SK-N-SH (cell line): ENCODE results near the gene OGDH. TPM values are rescaled to one million over a fixed set of nuclear protein-coding genes. Genes with fewer than 3 reads are reported as not detected.

Experiments
- CTCF ChIA-PET: fragments of 300-600, 350-600 bp; formaldehyde crosslinking; extraction: SDS; loops from one replicate; lab custom pipeline; 2021; lab: Yijun Ruan, JAX
- POLR2A ChIA-PET: fragments of 350-600 bp; sonication (Branson Sonifier 250); formaldehyde crosslinking; extraction: SDS; loops from one replicate; lab custom pipeline; 2020; ENCODE audit warnings: antibody characterized with exemption, inconsistent platforms; lab: Yijun Ruan, JAX
- DNase-seq: peaks from one replicate; pipeline ENCODE4 v3.0.0; 2012
- H2AFZ ChIP-seq: fragments of 200-600 bp; sonication (generic); 2 replicates; pipeline ENCODE4 v1.8.1; 2016; ENCODE audit warnings: antibody characterized with exemption, mild to moderate bottlenecking, low read depth
- H3F3A ChIP-seq: fragments of 200-600 bp; sonication (generic); replicated peaks from 2 replicates; pipeline ENCODE3; 2016; ENCODE audit warnings: antibody characterized with exemption, mild to moderate bottlenecking; ENCODE audit not compliant: insufficient read depth
- H3K27ac ChIP-seq, 2 experiments: fragments of 200-500 bp in 1 of 2; fragments of 200-600 bp in 1 of 2; sonication (Bioruptor generic) in 1 of 2; sonication (generic), shearing (Covaris generic) in 1 of 2; 2 replicates each; pipeline versions ENCODE4 v1.5.1 to v1.6.1; 2014 to 2016; ENCODE audit warnings: low read depth in 2 of 2, inconsistent platforms in 1 of 2, low read length in 1 of 2, mild to moderate bottlenecking in 1 of 2, mixed read lengths in 1 of 2
- H3K27me3 ChIP-seq: fragments of 200-600 bp; sonication (generic), shearing (Covaris generic); 2 replicates; pipeline ENCODE4 v1.6.1; 2016; ENCODE audit warnings: mixed run types; ENCODE audit not compliant: insufficient read depth
- H3K36me3 ChIP-seq, 2 experiments: fragments of 200-500 bp in 1 of 2; fragments of 200-600 bp in 1 of 2; sonication (Bioruptor generic) in 1 of 2; sonication (generic) in 1 of 2; replicated peaks in 1 of 2; 2 replicates each; pipeline versions ENCODE3 to v1.5.1; 2014 to 2016; ENCODE audit warnings: low read length in 1 of 2, mild to moderate bottlenecking in 1 of 2; ENCODE audit not compliant: insufficient read depth in 2 of 2, control insufficient read depth in 1 of 2
- H3K4me1 ChIP-seq, 2 experiments: fragments of 200-500 bp in 1 of 2; fragments of 200-600 bp in 1 of 2; sonication (Bioruptor generic) in 1 of 2; sonication (generic), shearing (Covaris generic) in 1 of 2; 2 replicates each; pipeline versions ENCODE4 v1.5.1 to v1.6.1; 2014 to 2016; ENCODE audit warnings: low read depth in 1 of 2, low read length in 1 of 2, mixed run types in 1 of 2; ENCODE audit not compliant: insufficient read depth in 2 of 2, control insufficient read depth in 1 of 2
- H3K4me2 ChIP-seq: fragments of 200-600 bp; sonication (generic), shearing (Covaris generic); 2 replicates; pipeline ENCODE4 v1.6.1; 2017; ENCODE audit warnings: mixed run types
- H3K4me3 ChIP-seq, 2 experiments: fragments of 200-500 bp in 1 of 2; fragments of 200-600 bp in 1 of 2; sonication (Bioruptor generic) in 1 of 2; sonication (generic), shearing (Covaris generic) in 1 of 2; 2 replicates each; pipeline versions ENCODE4 v1.5.1 to v1.8.1; 2014 to 2016; ENCODE audit warnings: low read depth in 2 of 2, inconsistent platforms in 1 of 2, low read length in 1 of 2, mild to moderate bottlenecking in 1 of 2, mixed read lengths in 1 of 2, moderate library complexity in 1 of 2
- H3K79me2 ChIP-seq: fragments of 200-600 bp; sonication (generic); 2 replicates; pipeline ENCODE4 v1.8.1; 2017; ENCODE audit warnings: mild to moderate bottlenecking; ENCODE audit not compliant: insufficient read depth
- H3K9ac ChIP-seq: fragments of 200-600 bp; sonication (generic); 2 replicates; pipeline ENCODE4 v1.6.1; 2017; ENCODE audit warnings: mixed run types
- H3K9me2 ChIP-seq: fragments of 200-600 bp; sonication (generic); 2 replicates; pipeline ENCODE4 v1.6.1; 2017; ENCODE audit warnings: mixed run types
- H3K9me3 ChIP-seq: fragments of 200-600 bp; sonication (generic); 2 replicates; pipeline ENCODE4 v1.6.1; 2017; ENCODE audit warnings: mixed run types, mild to moderate bottlenecking, moderate library complexity
- H4K20me1 ChIP-seq: fragments of 200-600 bp; sonication (generic); 2 replicates; pipeline ENCODE4 v1.6.1; 2017; ENCODE audit warnings: mild to moderate bottlenecking, mixed run types; ENCODE audit not compliant: insufficient read depth
- ELF1 ChIP-seq: IDR thresholded peaks from 2 replicates; pipeline ENCODE4 v1.4.0; 2012
- EP300 ChIP-seq, 2 experiments: IDR thresholded peaks; 2 replicates each; pipeline versions ENCODE4 v1.4.0 to v1.6.1; 2012; ENCODE audit warnings: borderline replicate concordance in 1 of 2, low read depth in 1 of 2, low read length in 1 of 2
- FOXJ3 ChIP-seq: sonication (generic); formaldehyde crosslinking; IDR thresholded peaks from 2 replicates; pipeline ENCODE4 v1.5.1; 2020; ENCODE audit warnings: mild to moderate bottlenecking, missing genetic modification reagents
- GATA2 ChIP-seq: sonication (generic); formaldehyde crosslinking; IDR thresholded peaks from 2 replicates; pipeline ENCODE4 v1.5.0; 2020; ENCODE audit warnings: mild to moderate bottlenecking, missing genetic modification reagents
- MXI1 ChIP-seq: IDR thresholded peaks from 2 replicates; pipeline ENCODE4 v1.6.1; 2012; ENCODE audit warnings: mild to moderate bottlenecking, low read depth, low read length, improper control_type of control experiment
- NRF1 ChIP-seq: IDR thresholded peaks from 2 replicates; pipeline ENCODE4 v1.6.1; 2012; ENCODE audit warnings: low read depth, mild to moderate bottlenecking, low read length
- POLR2AphosphoS5 ChIP-seq: IDR thresholded peaks from 2 replicates; pipeline ENCODE4 v1.6.1; 2012; ENCODE audit warnings: low read depth, low read length
- RAD21 ChIP-seq: IDR thresholded peaks from 2 replicates; pipeline ENCODE4 v1.6.1; 2012; ENCODE audit warnings: mild to moderate bottlenecking, low read length
- RFX5 ChIP-seq: IDR thresholded peaks from 2 replicates; pipeline ENCODE4 v1.6.1; 2012; ENCODE audit warnings: mild to moderate bottlenecking, improper control_type of control experiment, low read length
- SIN3A ChIP-seq: IDR thresholded peaks from 2 replicates; pipeline ENCODE4 v1.6.1; 2012; ENCODE audit warnings: low read depth, mild to moderate bottlenecking, low read length, moderate library complexity, borderline replicate concordance
- SMC3 ChIP-seq: IDR thresholded peaks from 2 replicates; pipeline ENCODE4 v1.6.1; 2012; ENCODE audit warnings: low read depth, low read length, improper control_type of control experiment
- TAF1 ChIP-seq: IDR thresholded peaks from 2 replicates; pipeline ENCODE4 v1.6.1; 2012; ENCODE audit warnings: low read depth, mild to moderate bottlenecking, low read length, moderate library complexity, borderline replicate concordance
- TCF12 ChIP-seq: IDR thresholded peaks from 2 replicates; pipeline ENCODE4 v1.4.0; 2012
- TEAD4 ChIP-seq: IDR thresholded peaks from 2 replicates; pipeline ENCODE4 v1.4.0; 2012; ENCODE audit warnings: mild to moderate bottlenecking, borderline replicate concordance; ENCODE audit not compliant: insufficient read depth
- YY1 ChIP-seq: IDR thresholded peaks from 2 replicates; pipeline ENCODE4 v1.4.0; 2012; ENCODE audit warnings: low read depth, mild to moderate bottlenecking
- WGBS: methylation state at CpG from one replicate; pipeline ENCODE4 v1.1.6; 2017; ENCODE audit warnings: low lambda C conversion rate; 5-methylcytosine and 5-hydroxymethylcytosine counted together
- polyA plus RNA-seq, 3 experiments: library from polyadenylated mRNA; depleted of rRNA; stranded (reverse); fragments of >200 nt; gene quantifications; 2 replicates each; pipeline ENCODE4 v1.2.3, GENCODE V29; 2012
- TF ChIP-seq, protein P1 (sequence below): fragments of 200-600 bp; sonication (generic); IDR thresholded peaks from 2 replicates; pipeline ENCODE4 v1.6.1; 2017; ENCODE audit warnings: antibody characterized with exemption, mild to moderate bottlenecking, moderate library complexity
- TF ChIP-seq, protein P2 (sequence below): IDR thresholded peaks from 2 replicates; pipeline ENCODE4 v1.4.0; 2012; ENCODE audit warnings: low read depth, borderline replicate concordance
- TF ChIP-seq, protein P3 (sequence below): fragments of 150-350 bp; IDR thresholded peaks from 2 replicates; pipeline ENCODE4 v1.6.1; 2017; ENCODE audit warnings: antibody characterized with exemption, low read length, low read depth, borderline replicate concordance
- TF ChIP-seq, protein P4 (sequence below): IDR thresholded peaks from 2 replicates; pipeline ENCODE4; 2012

Gene OGDH
- polyA plus RNA-seq, 1 of the 3 experiments (the other 2 are of a cell fraction) = 69.4 TPM

DNA sequence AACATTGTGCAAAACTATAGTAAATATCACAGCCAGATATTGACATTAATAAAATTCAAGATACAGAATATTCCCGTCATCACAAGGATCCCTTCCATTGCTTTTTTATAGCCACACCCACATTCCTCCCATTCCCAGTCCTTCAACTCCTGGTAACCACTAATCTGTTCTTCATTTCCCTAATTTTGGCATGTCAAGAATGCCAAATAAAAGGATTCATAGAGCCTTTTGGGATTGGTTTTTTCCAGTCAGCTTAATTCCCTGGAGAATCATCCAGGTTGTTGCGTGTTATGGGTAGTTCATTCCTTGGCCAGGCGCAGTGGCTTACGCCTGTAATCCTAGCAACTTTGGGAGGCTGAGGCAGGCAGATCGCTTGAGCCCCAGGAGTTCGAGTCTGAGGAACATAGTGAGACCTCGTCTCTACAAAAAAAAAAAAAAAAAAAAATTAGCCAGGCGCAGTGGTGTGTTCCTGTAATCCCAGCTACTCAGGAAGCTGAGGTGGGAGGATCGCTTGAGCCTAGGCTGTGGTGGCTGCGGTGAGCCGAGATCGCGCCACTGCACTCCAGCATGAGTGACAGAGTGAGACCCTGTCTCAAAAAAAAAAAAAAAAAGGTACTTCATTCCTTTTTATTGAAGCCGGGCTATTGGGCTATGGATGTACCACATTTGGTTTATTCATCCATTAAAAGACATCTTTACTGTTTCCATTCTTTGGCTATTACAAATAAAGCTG, 2.7 kb downstream of the OGDH start:
- Histone ChIP-seq H3K9me2 (no peaks in the 10 kb centered on the region), H3K9me3 (no peaks in the 10 kb centered on the region), H3K27ac (no peak overlapping the region), H3K4me1 (peaks cover 0 to 5% of the 10 kb centered on the region in 2 experiments; a peak in 2 of 4 replicates), H3K36me3 (no peaks in the 10 kb centered on the region), H2AFZ (no peak overlapping the region), H3K27me3 (no peaks in the 10 kb centered on the region)
- no peak for DNase-seq
- WGBS = 94% methylated on average over 14 of the region's 14 CpGs
- TF ChIP-seq YY1 (no peak), RAD21 (no peak), TAF1 (no peak), SIN3A (no peak), FOXJ3 (CRISPR knock-in tag) (no peak), TCF12 (no peak), MXI1 (no peak)
- TF ChIP-seq, protein P1, sequence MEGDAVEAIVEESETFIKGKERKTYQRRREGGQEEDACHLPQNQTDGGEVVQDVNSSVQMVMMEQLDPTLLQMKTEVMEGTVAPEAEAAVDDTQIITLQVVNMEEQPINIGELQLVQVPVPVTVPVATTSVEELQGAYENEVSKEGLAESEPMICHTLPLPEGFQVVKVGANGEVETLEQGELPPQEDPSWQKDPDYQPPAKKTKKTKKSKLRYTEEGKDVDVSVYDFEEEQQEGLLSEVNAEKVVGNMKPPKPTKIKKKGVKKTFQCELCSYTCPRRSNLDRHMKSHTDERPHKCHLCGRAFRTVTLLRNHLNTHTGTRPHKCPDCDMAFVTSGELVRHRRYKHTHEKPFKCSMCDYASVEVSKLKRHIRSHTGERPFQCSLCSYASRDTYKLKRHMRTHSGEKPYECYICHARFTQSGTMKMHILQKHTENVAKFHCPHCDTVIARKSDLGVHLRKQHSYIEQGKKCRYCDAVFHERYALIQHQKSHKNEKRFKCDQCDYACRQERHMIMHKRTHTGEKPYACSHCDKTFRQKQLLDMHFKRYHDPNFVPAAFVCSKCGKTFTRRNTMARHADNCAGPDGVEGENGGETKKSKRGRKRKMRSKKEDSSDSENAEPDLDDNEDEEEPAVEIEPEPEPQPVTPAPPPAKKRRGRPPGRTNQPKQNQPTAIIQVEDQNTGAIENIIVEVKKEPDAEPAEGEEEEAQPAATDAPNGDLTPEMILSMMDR = no peak
- TF ChIP-seq, all 33 proteins: peak for 0
- Histone ChIP-seq H3K4me2 (no peak overlapping the region), H4K20me1 (no peaks in the 10 kb centered on the region; the same call in 1 of the 2 replicates), H3K9ac (no peak overlapping the region), H3F3A (peaks cover 11% of the 10 kb centered on the region), H3K4me3 (no peak overlapping the region), H3K79me2 (peaks cover 72% of the 10 kb centered on the region)
- ChIA-PET CTCF (interaction anchor here (0.7 kb wide), 1 partner anchor 523 kb away, joined by 3 read pairs; no protein-coding TSS in a partner anchor), POLR2A (interaction anchor here (0.7 kb wide), 2 partner anchors 75 to 340 kb away, joined by 5 read pairs; no protein-coding TSS in a partner anchor)

DNA sequence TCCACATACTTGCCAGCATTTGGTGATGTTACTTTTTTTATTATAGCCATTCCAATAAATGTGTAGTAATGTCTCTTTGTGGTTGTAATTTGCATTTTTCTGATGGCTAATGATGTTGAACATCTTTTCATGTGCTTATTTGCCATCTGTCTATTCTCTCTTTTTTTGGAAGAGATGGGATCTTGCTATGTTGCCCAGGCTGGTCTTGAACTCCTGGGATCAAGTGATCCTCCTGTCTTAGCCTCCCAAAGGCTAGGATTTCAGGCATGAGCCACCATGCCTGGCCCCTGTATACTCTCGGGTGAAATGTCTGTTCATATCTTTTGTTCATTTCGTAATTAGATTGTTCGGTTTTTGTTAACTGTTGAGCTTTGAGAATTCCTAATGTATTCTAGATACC, 3.4 kb downstream of the OGDH start:
- Histone ChIP-seq H3K9me2 (no peaks in the 10 kb centered on the region), H3K36me3 (peaks cover 0 to 3% of the 10 kb centered on the region in 2 experiments), H3K27ac (no peak overlapping the region), H3F3A (peaks cover 11% of the 10 kb centered on the region), H3K4me3 (no peak overlapping the region), H2AFZ (no peak overlapping the region), H4K20me1 (no peaks in the 10 kb centered on the region; the same call in 1 of the 2 replicates), H3K9ac (no peak overlapping the region), H3K9me3 (no peaks in the 10 kb centered on the region), H3K4me1 (peaks cover 0 to 5% of the 10 kb centered on the region in 2 experiments; a peak in 2 of 4 replicates), H3K79me2 (peaks cover 79% of the 10 kb centered on the region), H3K4me2 (no peak overlapping the region), H3K27me3 (no peaks in the 10 kb centered on the region)
- POLR2A ChIA-PET = interaction anchor here (0.7 kb wide), 1 partner anchor 75 kb away, joined by 5 read pairs; no protein-coding TSS in a partner anchor
- 97% methylated on average over 3 of the region's 3 CpGs for WGBS
- no peak for DNase-seq
- CTCF ChIA-PET = interaction anchor here (0.7 to 1.1 kb wide), 3 partner anchors 26 to 522 kb away, joined by 3 read pairs; no protein-coding TSS in a partner anchor
- TF ChIP-seq EP300 (IDR thresholded peaks at IDR 0.05; ENCODE audit: borderline replicate concordance in 1 of 2, low read depth in 1 of 2, low read length in 1 of 2) (no peak), POLR2AphosphoS5 (no peak), YY1 (no peak), NRF1 (no peak), GATA2 (no peak), RFX5 (no peak), ELF1 (no peak), TEAD4 (no peak), SMC3 (no peak)
- TF ChIP-seq, protein P2, sequence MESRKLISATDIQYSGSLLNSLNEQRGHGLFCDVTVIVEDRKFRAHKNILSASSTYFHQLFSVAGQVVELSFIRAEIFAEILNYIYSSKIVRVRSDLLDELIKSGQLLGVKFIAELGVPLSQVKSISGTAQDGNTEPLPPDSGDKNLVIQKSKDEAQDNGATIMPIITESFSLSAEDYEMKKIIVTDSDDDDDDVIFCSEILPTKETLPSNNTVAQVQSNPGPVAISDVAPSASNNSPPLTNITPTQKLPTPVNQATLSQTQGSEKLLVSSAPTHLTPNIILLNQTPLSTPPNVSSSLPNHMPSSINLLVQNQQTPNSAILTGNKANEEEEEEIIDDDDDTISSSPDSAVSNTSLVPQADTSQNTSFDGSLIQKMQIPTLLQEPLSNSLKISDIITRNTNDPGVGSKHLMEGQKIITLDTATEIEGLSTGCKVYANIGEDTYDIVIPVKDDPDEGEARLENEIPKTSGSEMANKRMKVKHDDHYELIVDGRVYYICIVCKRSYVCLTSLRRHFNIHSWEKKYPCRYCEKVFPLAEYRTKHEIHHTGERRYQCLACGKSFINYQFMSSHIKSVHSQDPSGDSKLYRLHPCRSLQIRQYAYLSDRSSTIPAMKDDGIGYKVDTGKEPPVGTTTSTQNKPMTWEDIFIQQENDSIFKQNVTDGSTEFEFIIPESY = no peak
- TF ChIP-seq, protein P3, sequence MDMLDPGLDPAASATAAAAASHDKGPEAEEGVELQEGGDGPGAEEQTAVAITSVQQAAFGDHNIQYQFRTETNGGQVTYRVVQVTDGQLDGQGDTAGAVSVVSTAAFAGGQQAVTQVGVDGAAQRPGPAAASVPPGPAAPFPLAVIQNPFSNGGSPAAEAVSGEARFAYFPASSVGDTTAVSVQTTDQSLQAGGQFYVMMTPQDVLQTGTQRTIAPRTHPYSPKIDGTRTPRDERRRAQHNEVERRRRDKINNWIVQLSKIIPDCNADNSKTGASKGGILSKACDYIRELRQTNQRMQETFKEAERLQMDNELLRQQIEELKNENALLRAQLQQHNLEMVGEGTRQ = no peak
- TF ChIP-seq, protein P4, sequence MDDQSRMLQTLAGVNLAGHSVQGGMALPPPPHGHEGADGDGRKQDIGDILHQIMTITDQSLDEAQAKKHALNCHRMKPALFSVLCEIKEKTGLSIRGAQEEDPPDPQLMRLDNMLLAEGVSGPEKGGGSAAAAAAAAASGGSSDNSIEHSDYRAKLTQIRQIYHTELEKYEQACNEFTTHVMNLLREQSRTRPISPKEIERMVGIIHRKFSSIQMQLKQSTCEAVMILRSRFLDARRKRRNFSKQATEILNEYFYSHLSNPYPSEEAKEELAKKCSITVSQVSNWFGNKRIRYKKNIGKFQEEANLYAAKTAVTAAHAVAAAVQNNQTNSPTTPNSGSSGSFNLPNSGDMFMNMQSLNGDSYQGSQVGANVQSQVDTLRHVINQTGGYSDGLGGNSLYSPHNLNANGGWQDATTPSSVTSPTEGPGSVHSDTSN = no peak
